ENCODE results near the gene CYB561. TPM values are rescaled to one million over a fixed set of nuclear protein-coding genes. Genes with fewer than 3 reads are reported as not detected.

Gene CYB561
- total and polyA plus RNA-seq, 10 of the 15 experiments (the other 5 are each of a cell fraction or from before 2014, with no cell fraction given): 0.52 to 6.9 (median 2.5) TPM

DNA sequence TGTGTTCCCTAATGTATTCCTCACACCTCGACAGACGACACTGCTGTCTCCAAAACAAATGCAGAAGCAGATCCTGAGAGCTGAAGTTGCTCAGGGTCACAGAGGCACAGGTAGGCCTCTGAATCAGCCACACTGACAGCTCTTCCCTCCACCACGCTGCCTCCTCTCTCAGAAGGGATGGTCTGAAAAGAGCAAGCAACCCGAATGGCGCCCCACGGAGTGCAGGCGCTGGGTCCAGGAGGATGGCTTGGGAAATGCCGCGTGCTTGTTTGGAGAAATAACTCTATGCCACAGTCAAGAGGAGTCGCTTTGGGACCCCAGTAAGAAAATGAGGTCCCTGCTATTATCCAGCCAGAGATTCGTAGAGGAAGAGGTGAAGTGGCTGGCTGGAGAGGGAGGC is 15.9 kb downstream of the CYB561 start:
- ATAC-seq: no peak
- ChIA-PET POLR2A (no interaction called here), CTCF (interaction anchor here (0.6 to 7.8 kb wide), 5 partner anchors 42 to 402 kb away, joined by 3 to 162 read pairs (median 4); no protein-coding TSS in a partner anchor), SMC1A (ENCODE audit: uncharacterized antibody, unreplicated experiment) (interaction anchor here (1.3 to 6.8 kb wide), 2 partner anchors 14 to 183 kb away, joined by 3 to 82 read pairs; no protein-coding TSS in a partner anchor), RAD21 (ENCODE audit: unreplicated experiment) (interaction anchor here (1.7 to 8.0 kb wide), 2 partner anchors 49 to 181 kb away, joined by 8 to 75 read pairs; partner anchors contain the start of gene ACE)
- H3K9ac ChIP-seq (ENCODE audit: control insufficient read depth, insufficient read depth, low read length): no peak overlapping the region
- H3K36me3 ChIP-seq (ENCODE audit: control insufficient read depth in 2 of 2, insufficient read depth in 2 of 2, low read length in 1 of 2): no peaks in the 10 kb centered on the region
- H3K4me1 ChIP-seq (ENCODE audit: control insufficient read depth, insufficient read depth, low read length): no peaks in the 10 kb centered on the region
- TF ChIP-seq NBN (IDR thresholded peaks at IDR 0.05) (no peak), MTA2 (IDR thresholded peaks at IDR 0.05; ENCODE audit: low read depth) (no peak), REST (IDR thresholded peaks at IDR 0.05; ENCODE audit: low read depth, low read length) (no peak), RBBP5 (conservative IDR thresholded peaks at IDR 0.05) (no peak), ZNF622 (IDR thresholded peaks at IDR 0.05) (no peak), FOXM1 (IDR thresholded peaks at IDR 0.05; ENCODE audit: low read depth, low read length) (no peak), CHD4 (IDR thresholded peaks at IDR 0.05) (no peak), NR2F1 (conservative IDR thresholded peaks at IDR 0.05) (no peak)
- no peaks in the 10 kb centered on the region for H4K20me1 ChIP-seq (ENCODE audit: control insufficient read depth, insufficient read depth)
- no peaks in the 10 kb centered on the region; a peak in 1 of 4 replicates for H3K27me3 ChIP-seq (replicated peaks in 1 of 2; ENCODE audit: control insufficient read depth in 2 of 2, insufficient read depth in 2 of 2, low read length in 1 of 2)
- no peak overlapping the region for H3K4me3 ChIP-seq
- DNase-seq (ENCODE audit: low read depth, low spot score): no peak
- no peaks in the 10 kb centered on the region for H3K79me2 ChIP-seq (ENCODE audit: control insufficient read depth, insufficient read depth, low read length)
- H3K9me3 ChIP-seq (replicated peaks; ENCODE audit: control insufficient read depth, insufficient read depth, low read length): no peaks in the 10 kb centered on the region
- intact Hi-C loops (cut with micrococcal nuclease; ENCODE audit: unreplicated experiment) (no loop called here), in situ Hi-C loops (cut with MboI) (loop anchor here (25.0 kb wide), 1 partner anchor 407 kb away; the partner anchor contains the start of genes FTSJ3, PSMC5 and SMARCD2)
- no TSS peak for BruUV-seq (replicated peaks)
- H3K4me2 ChIP-seq (ENCODE audit: control insufficient read depth, insufficient read depth): no peak overlapping the region
- WGBS (ENCODE audit: insufficient coverage, insufficient replicate concordance, low lambda C conversion rate, missing lambda C conversion rate): 63% methylated on average over 11 of the region's 11 CpGs
- no peak for FAIRE-seq
- no peak overlapping the region for H3K27ac ChIP-seq (ENCODE audit: control insufficient read depth, insufficient read depth)
- H2AFZ ChIP-seq (ENCODE audit: control insufficient read depth, low read depth, low read length): no peak overlapping the region

Data from GM12878 (cell line).